ENCODE results near the gene ATP2B3.

The ATP2B3 gene

DNA sequence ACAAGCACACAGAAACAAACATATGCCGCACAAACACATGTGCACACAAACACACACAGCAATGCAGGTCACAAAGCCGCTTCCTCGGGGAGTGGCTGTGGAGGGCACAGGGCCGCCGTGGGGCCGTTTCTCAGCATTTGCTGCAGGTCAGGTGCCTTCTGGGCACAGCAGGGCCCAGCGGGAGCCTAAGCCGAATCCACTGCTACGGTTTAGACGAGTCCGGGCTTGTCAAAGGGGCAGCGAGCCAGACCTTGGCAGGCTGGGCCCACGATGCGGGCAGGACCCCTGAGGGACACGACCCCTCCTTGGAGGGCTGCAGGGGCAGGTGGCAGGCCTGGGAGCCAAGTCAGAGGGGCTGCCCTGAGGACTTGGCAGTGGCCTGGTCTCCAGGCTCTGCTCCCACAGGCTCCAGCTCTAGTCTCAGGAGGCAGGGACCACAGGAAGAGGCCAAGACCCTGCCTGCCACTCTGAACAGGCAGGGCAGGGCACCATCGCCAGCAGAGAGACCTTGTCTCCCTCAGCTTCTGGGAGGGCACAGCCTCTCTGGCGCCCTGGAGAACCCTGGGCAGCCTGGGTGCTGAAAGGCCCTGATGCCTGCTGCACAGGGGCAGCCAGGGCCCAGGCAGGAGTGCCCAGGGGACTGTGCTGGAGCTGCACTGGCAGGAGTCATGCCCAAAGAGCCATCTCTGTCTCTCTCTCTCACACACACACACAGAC is 5.5 kb upstream of the ATP2B3 start:
- DNase-seq: no peak

DNA sequence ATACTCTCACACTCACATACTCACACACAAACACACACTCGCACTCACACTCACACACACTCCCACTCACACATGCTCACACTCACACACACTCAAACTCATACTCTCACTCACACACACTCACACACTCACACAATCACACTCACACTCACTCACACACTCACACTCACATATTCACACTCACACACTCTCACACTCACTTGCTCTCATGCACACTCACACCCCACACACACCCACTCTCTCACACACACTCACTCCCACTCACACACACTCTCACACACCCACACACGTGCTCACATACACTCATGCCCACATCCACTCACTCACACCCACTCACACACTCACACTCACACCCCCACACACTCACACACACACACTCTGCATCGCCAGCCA is 4.9 kb upstream of the ATP2B3 start:
- DNase-seq: no peak

DNA sequence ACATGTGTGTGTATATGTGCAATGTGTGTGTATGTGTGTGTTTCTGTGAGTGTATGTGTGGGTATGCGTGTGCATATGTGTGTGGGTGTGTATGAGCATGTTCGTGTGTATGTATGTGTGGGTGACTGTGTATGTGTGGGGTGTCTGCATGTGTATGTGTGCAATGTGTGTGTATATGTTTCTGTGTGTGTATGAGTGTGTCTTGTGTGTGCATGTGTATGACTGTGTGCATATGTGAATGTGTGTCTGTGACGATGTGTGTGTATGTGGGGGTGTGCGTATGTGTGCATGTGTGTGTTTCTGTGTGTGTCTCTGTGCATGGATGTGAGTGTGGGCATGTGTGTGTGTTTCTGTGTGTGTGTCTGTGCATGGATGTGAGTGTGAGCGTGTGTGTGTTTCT is 4.2 kb upstream of the ATP2B3 start:
- no peak for DNase-seq

DNA sequence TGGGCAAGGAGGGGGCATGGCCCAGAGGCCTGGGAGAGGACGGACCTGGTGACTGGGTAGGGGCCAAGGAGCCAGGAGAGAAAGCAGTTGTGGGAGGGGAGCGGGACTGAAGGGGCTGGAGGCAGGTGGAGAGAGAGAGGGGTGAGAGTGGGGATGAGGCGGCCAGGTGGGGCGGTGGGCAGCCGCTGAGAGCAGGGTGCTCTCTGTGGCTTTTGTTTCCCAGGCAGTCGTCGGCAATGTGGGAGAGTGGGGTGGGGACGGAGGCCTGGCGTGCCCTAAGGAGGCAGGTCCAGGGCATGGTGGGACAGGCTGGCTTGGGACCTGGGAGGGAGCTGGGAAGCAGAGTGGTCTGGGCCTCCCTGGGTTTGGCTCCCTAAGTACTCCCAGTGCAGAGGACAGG is 3.2 kb upstream of the ATP2B3 start:
- no peak for DNase-seq

DNA sequence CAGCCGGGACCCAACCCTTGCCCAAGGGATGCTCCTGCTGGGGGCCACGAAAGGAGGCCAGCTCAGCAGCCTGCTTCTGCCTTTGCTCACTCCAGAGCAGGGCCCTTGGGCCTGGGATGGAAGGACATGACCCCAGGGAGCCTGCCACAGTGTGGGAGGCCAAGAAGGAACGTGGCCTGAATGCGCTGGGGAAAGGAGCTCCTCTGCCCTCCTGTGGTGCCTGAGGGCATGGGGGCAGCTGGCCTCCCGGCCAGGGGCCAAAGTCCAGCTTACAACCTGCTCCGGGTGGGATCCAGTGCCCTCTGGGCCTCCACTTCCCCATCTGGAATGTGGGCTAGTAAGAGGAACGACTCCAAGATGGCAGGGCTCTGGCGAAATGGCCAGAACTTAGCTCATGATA is 2.0 kb upstream of the ATP2B3 start:
- no peak for DNase-seq

DNA sequence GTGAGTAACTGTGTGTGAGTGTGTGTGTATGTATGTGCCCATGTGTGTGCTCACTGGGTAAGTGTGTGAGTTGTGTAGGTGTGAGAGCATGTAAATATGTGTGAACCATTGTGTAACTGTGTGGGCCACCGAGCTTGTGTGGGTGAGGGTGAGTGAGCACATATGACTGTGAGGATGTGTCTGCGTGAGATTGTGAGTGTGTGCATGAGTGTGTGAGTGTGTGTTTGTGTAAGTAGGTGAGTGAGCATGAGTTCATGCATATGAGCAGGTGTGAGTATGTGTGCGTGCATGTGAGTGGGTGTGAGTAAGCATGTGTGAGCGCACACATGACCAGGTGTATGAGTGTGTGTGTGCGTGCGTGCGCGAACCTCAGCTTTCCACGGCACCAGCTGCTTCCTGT is 1.4 kb upstream of the ATP2B3 start:
- DNase-seq: no peak

DNA sequence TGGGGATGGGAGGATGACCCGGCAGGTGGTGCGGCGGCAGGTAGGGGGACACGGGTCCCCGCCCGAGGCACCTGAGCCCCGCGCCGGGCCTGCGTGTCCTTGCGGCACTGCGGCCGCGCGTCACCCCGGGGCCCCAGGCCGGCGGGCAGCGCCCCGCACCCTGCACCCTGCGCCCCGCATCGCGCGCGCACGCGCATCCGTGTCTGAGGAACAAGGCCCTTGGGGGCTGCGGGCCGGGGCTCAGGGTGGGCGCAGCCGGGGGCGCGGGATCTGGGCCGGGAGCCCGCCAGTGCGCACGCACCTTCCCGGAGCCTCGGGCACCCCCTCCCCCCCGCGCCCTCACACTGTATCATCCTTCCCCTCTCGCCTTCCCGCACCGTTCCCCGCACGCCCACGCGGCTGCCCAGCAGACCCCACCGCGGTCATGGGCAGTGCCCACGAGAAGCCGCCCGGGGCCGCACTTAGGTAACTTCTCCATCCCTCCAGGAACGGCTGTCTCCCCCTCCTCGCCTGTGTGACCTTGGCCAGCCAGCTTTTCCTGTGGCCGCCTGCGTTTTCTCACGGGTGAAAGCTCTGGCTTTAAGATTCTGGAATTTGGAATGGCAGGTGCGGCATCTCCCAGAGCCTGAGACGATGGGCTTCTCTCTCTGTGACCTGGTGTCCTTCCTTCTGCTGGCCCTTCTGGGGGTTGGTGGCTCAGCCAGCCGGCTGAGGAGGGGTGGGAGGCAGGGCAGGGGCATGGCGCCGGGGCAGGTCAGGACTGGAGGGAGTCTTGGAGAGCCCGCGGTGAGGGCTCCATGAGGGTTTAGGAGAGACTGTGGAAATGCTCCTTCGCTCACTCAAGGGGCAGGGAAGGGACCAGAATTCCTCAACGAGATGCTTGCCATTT is 748 bp downstream of the ATP2B3 start:
- no peak for DNase-seq

DNA sequence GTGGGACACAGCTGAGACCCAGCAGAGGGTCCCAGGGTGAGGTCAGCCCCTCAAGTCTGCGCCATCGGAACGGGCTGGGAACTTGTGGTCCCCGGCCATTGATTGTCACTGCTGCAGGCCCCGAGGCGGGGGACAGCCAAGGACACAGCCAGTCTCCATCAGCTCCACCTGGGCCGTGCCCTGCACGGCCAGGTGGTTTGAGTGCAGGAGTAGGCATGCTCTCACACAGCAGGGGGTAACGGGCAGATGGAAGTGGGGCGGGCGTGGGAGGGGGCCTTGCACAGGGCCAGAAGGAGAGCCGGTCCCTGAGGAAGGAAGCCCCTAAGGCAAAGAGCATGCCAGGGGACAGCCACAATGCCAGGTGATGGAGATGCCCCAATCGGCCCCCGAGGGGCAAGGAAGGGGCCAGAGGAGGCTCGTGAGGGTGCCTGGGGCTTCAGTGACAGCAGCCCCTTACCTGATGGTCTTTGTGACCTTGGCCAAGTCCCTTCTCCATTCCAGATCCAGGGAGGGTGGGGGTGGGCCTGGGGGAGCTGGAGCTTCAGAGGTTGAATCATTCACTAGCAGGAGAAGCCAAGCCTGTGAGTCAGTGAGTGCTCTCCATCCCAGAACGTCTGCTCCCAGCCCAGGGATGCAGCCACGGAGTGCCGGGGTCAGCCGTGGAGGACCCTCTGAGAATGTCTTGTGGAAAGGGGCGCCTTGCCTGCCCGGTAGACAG is 2.3 kb downstream of the ATP2B3 start:
- no peak for DNase-seq

DNA sequence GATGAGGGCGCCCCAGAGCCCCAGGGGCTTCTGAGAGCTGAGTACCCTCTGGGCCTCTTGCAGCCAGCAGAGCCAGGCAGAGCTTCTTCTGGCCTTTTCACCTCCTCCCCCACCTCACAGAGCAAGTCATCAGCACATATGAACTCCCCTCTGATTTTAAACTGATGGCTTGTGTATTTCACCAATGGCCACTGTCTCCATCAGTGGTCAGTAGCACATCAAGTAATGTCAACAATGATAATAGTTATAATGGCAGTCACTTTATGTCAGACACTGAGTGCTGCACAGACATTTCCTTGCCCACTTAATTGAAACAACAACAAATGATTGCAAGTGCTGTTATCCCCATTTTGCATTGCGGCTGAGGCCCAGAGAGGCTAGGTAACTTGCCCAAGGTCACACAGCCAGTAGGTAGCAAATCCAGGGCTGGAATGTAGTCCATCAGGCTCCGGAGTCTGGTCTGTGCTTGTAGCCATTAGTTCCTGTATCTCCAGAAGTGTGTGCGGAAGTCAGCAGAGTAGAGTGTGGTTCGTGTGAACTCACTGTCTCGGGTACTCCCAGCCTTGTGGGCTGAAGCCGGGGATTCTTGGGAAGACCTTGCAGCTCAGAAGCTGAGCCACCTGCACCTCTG is 3.0 kb downstream of the ATP2B3 start:
- no peak for DNase-seq

DNA sequence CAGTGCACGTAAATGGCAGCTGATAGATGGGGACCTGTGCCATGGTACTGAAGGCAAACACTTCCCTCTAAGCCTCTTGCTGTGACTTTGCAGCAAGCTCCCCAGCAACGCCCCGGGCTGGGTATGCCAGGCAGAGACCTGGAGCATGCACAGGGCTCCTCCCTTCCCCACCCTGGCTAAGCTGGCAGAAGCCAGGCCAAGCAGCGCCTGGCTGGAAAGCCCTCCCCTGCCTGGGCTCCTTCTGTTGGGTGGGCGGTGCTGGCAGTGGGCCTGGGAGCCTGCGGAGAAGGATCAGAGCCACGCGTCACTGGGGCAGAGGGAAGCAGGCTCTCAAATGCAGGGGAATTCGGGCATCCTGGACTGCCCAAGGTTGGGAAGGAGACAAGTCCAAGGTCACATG is 3.6 kb downstream of the ATP2B3 start:
- DNase-seq: no peak

DNA sequence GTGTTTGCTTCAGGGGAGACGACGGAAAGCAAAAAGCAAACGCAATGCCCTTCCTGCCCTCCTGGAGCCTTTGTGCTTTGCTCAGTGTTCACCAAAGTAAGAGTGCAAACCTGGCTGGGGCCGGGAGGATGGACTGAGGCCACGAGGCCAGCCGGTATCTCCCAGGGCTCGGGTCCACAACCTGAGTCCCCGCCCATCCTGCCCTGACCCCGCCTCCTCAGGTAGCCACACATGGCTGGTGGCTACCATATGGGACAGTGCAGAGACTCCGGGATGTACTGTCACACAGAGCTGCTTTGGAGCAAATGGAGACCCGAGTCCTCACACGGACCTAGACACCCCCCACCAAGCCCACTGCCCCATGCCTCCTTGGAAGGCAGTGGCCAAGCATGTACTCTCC is 4.8 kb downstream of the ATP2B3 start:
- no peak for DNase-seq

DNA sequence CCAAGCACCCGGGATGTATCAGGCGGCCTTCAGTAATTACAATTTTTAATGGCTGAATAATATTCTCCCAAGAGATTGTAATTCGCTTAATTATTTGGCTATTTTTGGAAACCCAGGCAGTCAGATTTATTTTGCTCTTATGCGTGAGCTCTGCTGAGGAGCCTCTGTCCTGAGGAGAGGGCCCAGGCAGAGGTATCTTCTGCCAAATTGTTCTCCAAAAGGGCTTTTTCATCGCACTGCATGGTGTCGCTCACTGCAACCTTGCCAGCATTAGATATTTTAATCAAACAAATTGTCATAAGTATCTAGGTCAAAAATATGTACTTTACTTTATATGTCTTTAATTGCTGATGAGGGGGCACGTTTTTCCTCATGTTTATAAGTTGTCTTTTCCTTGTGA is 5.8 kb downstream of the ATP2B3 start:
- no peak for DNase-seq

DNA sequence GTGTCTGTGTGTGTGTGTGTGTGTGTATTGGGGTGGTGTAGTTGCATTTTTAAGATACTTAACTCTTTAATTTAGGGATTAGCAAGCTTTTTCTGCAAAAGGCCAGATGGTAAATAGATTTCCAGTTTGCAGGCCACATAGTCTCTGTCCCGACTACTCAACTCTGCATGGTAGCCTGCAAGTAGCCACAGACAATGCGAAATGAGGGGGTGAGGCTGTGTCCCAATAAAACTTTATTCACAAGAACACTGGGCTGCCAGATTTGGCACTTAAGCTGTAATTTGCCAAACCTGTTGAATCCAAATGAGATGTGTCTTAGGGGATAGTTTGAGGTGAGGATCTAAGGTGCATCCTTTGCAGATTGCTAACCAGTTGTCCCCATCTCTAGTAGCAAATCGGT is 6.8 kb downstream of the ATP2B3 start:
- no peak for DNase-seq

DNA sequence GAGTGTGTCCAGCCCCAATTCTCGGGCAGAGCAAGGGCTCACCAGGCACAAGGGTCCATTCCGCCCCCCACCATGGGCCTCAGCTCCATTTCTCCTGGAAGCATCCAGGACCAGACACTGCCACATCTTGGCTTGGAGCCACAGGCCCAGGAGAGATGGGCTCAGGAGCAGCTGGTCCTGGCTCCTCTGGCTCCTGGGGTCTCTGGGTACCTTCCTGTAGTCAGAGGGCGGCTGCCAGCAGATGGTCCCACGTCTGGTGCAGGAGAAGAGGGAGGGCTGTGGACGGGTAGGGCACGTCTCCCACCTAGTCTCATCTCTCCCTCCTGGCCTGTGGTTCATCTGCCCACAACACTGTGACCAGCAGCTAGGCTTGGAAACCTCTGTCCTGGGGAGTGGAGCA is 8.0 kb downstream of the ATP2B3 start:
- DNase-seq: no peak

DNA sequence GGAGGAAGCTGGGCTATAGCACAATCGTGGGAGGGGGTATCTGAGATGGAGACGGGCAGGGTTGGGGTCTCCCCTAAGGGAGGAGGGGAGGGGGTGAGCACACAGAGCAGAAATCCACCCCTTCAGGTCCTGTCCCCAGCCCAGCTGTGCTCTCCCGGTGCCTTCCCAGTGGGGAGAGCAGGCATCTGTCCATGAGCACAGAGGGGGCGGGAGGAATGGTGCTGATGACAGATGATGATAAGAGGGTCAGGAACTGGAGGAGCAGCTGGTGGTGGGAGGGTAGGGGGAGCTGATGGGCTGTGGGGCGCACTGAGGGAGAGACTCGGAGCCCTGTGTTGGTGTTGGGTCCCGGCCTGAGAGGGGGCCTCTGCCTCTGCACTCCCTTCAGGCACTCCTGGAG is 8.6 kb downstream of the ATP2B3 start:
- no peak for DNase-seq

DNA sequence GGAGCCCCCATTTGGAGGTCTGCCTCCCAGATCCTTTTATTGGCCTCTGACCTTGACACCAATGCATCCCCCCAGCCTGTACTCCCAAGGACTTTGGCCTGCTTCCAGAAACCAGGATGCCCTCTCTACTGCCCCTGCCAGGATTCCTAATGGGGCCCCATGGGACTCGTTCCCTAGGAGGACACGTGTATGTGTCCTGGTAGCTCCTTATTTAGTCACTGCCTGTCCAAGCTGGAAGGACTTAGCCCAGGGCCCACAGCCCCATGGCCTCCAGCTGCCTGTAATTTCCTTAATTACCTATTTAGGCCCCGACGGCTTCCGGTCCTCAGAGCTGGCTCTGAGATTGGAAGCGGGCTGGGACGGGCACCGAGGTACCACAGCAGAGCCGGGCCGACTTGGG is 9.4 kb downstream of the ATP2B3 start:
- no peak for DNase-seq

DNA sequence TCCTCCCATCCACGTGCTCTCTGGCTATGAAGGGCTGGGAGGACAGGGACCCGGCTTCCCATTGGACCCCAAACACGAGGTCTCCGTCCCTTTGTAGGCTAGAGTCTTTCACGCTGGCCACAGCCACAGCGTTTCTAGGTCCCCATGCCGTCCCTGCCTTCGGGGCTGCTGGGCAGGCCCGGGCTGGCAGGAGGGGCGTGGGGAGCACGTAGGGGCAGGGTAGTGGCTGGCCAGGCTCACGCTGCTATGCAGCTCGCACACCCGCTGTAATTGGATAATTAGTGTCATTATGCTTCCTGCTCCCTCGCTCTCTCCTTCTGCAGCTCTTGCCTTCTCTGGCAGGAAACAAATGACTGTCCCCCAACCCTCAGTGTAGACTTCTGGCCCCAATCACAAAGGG is 9.8 kb downstream of the ATP2B3 start:
- no peak for DNase-seq

DNA sequence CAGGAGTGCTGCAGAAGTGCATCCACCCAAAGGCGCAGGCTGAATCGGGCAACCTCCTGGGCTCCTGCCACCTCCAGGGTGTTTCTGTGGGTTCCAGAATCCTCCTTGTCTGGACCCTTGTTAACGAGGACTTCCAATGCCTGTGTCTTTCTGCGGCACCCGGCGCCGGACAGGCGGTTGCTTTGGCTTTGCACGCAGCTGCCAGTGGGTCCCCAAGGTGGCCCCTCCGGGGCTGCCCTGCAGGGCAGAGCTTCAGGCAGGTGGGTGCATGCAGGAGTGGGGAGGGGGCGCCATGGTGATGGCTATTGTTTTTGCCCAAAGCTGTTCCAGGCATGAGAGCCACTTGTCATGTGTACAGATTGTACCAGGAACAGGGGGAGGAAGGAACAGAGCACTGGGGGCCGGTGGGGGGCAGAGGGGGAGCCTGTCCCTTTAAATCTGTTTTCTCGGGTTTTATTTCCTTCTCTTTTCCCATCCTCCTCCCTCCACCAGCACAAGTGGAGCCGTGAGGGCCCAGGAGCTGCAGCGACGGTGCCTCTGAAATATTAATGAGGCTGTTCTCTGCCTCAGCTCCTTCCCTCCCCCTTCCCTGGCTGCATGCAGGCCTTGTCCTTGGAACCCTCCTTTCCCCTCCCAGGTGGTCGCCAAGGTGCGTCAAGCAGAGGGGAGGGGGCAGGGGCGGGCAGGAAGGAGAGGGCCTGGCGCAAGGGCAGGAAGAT is 13.1 kb downstream of the ATP2B3 start:
- no peak for DNase-seq

DNA sequence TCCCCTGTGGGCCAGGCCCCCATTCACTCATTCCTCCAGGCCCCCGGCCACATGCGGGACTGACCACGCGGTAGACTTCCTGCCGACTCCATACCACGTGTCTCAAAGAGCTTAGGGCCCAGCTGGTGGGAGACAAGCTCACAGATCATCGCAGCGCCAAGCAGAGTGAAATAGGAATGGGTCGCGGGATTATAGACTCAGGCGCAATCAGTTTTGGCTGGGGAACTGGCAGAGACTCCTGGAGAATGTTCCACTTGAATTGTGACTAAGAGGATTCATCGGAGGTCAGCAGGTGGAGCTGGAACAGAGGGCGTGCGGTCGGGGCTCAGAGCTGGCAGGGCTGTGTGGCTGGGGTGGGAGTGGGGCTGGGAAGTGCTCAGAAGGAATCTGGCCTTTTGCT is 15.6 kb downstream of the ATP2B3 start:
- no peak for DNase-seq

DNA sequence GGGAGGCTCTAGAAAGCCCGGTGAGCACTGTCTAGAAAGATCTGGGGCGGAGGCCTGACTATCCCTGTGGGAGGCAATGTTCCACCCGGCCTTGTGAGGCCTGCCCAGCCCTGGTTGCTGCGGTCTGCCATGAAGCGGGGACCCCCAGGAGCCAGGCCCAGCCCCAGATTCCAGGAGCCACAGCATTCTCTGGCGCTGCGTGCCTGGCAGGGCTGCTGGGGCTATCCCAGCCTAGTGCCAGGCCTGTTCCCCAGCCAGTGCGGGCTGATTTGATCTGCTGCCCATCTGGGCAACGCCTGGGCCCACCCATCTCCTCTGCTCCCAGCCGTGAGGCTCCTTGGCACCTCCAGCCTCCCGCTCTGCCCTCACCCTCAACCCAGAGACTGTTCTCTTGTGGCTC is 19.6 kb downstream of the ATP2B3 start:
- DNase-seq: no peak

DNA sequence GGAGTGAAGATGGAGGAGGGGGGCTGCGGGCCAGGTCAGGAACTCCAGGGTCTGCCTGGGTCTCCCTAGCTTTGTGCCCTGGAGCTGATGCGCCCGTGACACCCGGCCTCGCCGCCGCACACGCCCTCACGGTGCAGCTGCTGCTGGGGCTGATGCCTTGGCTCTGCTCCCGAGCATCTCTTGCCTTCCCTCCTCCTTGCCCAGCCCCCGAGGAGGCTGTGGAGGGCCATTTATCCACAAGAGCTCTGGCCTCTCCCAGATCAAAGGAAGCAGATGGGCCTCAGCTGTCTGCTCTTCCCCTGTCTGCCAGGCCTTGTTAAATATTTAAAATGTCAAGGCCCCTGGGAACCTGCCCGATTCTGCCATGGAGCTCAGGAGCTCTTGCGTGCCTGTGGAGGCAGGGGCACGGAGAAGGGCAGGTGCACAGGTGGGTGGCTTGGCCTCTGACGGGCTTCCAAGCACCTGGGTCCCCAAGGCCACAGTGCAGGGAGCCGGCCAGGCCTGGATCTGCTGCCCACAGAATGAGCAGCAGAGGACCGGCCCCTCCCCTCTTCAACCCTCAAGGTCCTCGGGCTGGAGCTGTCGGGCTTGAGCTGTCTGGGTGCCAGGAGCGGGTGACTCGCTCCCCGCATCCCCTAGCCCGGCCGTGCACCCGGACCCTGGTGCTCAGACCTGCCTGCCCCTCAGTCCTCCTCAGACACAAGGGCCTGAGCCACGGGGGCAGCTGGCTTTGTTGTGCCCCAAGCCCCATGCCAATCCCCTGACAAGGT is 20.3 kb downstream of the ATP2B3 start:
- no peak for DNase-seq

DNA sequence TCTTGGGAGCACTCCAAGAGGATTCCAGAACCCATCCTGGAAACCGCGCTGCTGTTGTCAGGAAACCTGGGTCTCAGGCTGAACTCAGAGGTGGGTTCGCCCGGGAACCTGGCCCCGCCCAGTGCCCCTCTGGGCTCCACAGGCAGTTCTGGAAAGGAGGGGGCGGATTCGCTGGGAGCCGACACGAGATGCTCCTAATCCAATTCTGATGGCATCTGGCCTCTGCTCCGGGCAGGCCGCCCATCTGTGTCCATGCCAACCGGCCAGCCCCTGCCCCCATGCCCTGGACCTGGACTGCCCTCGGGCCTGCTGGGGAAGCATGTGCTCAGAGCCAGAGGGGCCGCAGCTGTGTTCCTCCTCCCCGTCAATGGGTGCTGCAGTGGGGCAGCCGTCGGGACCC is 21.0 kb downstream of the ATP2B3 start:
- no peak for DNase-seq

Data from Kasumi-1 (cell line).